GM18499 (cell line): ENCODE data around the gene ALAD.
"Not testable (repeated sequence)": the region's sequence is repeated elsewhere in the genome, so short reads cannot be mapped to it uniquely, and the experiment has no call there.

Source experiments
- ATAC-seq: cut with Tn5 transposase; IDR thresholded peaks from one replicate; pipeline ENCODE4 v1.9.1; 2021; ENCODE audit warnings: moderate number of reproducible peaks; ENCODE audit not compliant: insufficient read depth, unreplicated experiment

ALAD gene

DNA sequence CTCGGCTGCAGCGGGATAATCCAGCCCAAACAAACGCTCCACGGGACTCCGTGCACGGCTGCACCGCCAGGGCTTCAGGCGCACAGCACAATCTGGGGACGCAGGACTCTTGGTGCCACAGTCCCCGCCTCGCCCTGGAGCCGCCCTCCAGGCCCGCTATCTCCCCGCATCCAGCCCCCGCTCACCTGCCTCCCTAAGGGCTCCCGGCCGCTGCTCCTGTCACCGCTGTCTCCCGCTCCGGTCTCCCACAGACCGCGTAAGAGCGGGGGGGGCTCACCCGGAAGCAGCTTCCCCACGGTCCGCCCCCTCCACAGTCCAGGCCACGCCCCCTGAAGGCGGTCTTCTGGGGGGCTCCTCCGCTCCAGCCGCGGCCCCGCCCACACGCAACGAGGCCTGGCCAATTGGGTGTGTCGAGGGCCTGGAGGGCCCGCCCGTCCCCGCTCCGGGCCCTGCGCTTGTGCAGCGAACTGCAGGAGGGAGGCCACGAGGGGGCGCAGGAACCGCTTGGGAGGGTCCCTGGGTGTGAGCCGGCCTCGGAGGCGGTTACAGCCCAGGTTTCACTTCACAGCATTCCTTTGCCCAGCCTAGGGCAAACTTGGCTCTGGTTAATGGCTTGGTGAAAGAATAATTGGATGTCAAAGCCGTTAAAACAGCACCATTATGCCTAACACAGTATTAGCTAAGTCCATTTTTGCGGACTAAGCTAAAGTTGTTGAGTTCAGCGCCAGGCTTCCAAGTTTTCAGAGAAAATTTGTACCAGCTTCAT lies at the start of gene ALAD:
TSS of gene ALAD (minus strand) at position 258 of the 766 bp plus-strand sequence. CDS start 7,725 bp downstream, outside the sequence.
- ATAC-seq: peak; percentile 96

DNA sequence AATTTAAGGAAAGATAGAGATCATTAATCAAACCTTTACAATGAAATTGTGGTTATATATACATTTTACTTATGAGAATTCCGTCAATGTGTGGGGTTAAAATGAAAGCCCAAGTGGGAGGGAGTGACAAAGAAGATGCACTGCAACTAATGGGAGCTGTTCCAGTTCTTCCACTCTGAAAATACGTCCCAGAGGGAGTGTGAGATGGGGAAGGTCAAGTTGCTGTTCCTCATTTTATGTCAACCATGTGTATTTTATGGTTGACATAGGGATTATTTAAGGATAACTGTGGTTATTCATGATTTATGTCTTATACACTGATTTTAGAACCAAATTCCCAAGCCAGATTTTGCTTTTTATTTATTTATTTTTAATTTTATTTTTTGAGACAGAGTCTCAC lies 48.3 kb upstream of the ALAD start:
- no peak for ATAC-seq

DNA sequence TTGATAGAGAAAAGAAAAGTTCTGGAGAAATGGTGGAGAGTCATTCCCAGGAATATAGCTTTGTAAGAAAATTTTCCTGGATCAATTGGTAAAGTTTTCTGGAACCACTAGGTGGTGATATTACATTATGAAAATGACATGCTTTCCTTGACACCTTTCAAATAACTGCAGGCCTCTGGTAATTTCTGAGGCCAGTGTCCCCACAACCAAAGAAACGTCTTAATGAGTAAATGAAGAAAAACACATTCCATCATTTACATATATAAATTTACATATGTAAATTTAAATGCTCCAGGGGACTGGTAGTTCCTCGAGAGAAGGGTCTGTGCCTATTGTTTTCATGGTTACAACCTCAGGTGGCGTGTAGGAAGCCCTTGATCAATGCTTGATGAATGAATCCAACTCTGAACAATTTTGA lies 45.2 kb upstream of the ALAD start:
- ATAC-seq: no peak

DNA sequence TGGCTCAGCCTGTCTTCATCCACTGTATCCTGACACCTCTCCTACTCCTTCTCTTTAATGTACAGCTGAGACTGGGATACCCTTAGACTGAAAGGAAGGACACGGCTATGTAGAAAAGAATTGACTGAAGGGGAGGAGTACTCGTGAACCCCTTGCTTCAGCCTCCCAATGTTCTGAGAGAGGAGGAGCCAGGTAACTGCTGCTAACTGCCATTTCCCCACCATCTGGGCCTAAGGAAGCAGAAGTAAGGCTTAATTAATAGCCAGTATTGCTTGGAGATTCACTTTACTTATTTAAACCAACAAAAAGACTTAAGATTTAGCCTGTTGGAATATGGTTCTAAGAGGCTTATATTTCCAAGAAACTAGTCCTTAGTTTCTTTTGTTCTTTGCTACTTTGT lies 43.7 kb upstream of the ALAD start:
- ATAC-seq: no peak

DNA sequence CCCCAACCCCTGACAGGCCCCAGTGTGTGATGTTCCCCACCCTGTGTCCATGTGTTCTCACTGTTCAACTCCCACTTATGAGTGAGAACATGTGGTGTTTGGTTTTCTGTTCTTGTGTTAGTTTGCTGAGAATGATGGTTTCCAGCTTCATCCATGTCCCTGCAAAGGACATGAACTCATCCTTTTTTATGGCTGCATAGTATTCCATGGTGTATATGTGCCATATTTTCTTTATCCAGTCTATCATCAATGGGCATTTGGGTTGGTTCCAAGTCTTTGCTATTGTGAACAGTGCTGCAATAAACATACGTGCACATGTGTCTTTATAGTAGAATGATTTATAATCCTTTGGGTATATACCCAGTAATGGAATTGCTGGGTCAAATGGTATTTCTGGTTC lies 36.6 kb upstream of the ALAD start:
- ATAC-seq: not testable (repeated sequence)

DNA sequence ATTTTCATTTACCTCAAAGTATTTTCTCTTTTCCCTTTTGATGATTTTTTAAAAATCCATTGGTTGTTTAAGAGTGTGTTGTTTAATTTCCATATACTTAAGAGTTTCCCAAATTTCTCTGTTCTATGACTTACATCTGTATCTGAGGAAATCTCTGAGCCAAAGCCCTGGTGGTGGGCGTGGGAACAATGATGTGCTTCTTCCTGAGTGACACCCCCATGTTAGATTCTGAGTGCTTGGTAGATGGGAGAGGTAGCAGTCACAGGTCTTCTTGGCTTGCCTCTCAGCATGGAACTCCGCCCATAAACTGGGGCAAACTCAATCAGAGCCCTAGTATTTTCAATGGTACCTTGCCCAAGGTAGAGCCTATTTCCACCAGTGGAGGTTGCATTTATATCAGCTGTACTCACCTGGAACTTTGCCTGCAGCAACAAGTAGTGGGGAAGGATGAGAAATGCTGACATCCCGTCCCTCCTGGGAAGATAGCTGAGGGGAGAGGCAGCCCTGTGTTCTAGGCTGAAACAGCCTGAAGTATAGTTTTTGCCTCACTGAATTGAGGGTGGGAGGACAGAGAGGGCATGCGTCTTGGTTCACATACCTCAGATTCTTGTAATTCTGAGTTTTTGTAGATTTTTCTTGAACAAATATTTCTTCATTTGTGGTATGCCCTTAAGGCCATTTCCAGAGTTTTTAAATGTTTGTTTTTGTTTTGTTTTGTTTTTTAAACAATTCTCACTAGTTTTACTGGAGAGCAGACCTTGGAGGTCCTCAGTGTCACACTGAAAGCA lies 35.8 kb upstream of the ALAD start:
- ATAC-seq: no peak

DNA sequence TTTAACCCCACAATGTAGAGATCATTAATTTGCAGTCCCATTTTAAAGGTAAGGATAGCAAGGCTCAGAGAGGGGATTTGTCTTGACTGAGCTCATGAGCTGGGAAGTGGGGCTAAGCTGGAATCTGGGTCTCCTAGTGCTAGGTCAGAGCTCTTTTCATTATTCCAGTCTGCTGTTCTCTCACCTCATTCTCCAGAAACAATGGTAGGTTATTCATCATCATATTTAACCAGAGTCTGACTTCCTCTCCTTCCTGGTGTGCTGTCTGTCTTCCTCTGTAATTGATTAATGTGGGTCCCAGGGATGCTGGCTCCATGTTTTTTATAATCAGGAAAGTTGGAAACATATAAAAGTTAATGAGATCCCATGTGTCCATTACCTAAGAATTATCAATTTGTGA lies 30.1 kb upstream of the ALAD start:
- ATAC-seq: no peak

DNA sequence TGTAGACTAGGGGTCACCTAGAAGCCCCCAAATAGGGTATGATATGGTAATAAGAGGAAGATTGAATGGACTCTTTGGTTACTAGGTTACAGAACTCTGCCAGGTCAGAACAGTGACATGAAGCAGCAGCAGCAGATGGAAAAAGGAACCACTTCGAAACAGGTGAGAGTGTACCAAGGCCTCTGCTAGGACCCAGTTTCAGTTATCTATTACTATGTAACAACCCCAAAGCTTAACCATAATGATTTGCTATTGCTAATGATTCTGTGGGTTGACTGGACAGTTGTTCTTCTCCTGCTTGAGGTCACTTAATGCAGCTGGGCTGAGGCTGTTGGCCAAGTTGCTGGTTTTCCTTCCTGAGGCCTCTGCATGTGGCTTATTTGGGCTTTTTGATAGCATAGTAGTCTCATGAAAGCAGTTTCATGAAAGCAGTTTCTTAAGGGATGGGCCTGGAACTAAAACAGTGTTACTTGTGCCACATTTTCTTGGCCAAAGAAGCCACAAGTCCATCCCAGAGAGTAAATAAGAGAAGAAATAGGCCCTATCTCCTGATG lies 27.1 kb upstream of the ALAD start:
- ATAC-seq: no peak

DNA sequence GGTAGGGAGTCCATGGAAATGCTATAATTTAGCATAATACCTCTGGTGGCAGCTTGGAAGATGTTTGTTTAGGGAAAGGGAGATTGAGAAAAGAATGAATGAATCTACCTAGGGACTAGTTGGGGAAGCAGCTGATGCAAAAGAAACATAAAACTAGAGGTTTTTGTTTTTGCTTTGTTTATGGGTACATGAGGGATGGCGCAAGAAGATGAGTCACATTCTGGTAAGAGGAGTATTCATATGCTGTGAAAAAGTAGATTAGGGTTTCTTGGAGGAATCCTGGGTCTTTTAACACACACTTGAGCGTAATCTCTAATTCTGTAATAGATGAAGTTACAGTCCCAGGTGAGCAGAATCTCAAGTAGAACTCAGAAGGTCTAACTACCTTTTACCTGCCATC lies 26.5 kb upstream of the ALAD start:
- no peak for ATAC-seq

DNA sequence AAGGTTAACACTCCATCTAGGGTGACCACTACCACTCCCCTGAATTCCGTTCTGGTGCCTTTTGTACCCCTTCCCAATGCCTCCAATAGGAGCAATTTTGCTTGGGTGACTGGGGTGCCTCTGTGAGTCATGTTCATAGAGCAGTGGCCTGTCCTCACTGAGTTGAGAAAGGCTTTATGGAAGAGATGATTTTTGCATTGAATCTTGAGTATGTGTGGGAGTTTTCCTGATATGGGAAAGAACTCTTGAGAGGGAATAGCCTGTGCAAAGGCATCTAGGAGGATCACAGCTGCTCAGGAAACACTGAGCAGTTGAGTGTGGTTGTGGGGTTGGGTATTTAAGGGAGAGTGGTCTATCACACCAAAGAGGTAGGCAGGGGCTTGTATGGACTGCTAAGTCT lies 25.6 kb upstream of the ALAD start:
- no peak for ATAC-seq

DNA sequence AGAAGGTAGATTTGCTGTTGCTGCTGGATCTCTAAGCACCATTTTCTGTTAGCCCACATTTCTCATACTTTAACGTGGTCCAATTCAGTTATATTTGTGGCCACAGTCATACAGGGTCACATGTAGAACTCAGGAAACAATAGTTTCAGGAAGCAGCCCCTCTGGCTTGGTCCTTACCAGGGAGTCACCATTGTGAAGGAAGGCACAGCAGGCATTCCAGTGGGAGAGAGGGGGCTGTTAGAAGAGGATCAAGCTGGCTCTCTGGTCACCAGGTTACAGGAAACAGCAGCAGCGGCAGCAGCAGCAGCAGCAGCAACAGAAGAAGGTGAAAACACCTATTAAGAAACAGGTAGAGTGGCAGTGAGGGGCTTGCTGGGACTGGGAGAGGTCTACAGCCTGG lies 24.0 kb upstream of the ALAD start:
- ATAC-seq: no peak

DNA sequence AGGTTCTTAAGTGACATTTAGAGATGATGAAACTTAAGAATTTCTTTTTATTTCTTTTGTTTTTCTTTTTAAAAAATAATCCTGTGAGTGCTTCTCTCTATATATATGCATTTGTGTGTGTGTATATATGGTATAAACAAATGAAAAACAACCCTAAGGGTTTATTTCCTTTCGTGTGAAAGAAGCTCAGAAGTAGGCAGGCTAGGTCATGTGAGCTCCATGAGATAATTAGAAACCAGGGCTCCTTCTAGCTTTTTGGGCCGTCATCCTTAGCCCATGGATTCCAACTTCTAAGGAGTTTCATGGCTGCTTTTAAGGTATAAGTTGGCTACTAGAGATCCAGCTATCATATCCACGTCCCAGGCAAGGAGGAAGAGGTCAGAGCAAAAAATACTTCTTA lies 20.6 kb upstream of the ALAD start:
- no peak for ATAC-seq

DNA sequence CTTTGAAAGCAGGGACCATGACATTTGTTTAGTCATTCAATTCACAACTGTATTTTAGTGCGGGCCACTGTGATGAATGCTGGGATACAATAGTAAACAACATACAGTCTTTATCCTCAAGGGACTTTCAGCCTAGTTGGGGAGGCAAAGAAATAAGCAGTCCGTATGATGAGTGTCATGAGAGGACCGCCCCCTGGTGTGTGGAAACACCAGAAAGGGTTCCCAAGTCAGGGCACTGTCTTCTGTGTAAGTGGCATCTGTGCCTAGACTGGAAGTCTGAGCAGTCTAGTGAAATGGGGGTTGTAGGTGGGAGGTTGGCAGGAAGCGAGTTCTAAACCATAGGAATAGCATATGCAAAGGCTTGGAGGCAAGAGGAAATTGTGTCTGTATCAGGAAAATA lies 16.3 kb upstream of the ALAD start:
- ATAC-seq: no peak

DNA sequence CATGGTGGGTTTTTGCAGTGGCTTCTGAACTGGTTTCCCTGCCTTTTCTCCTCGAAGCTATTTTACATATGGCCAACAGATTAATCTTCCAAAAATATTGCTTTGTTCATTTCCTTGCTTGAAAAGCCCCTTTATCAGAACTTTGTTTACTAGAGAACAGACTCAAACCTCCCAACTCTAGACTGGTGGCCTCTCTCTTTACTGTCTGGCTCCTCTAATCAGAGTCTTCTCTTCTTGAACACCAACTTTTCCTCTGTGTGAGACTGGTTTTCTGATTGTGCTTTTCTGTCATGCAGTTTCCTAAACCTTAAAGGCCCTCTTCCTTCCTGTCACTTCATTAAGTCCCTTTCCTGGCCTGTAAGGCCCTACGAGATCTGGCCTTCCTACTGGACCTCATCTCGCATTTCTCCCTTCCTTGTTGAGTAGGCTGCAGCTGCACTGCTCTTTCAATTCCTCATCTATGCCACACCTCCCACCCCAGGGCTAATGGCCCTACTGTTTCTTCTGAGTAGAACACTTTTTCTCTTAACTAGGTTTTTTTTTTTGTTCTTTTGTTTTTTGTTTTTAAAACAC lies 15.2 kb upstream of the ALAD start:
- ATAC-seq: peak; percentile 92

DNA sequence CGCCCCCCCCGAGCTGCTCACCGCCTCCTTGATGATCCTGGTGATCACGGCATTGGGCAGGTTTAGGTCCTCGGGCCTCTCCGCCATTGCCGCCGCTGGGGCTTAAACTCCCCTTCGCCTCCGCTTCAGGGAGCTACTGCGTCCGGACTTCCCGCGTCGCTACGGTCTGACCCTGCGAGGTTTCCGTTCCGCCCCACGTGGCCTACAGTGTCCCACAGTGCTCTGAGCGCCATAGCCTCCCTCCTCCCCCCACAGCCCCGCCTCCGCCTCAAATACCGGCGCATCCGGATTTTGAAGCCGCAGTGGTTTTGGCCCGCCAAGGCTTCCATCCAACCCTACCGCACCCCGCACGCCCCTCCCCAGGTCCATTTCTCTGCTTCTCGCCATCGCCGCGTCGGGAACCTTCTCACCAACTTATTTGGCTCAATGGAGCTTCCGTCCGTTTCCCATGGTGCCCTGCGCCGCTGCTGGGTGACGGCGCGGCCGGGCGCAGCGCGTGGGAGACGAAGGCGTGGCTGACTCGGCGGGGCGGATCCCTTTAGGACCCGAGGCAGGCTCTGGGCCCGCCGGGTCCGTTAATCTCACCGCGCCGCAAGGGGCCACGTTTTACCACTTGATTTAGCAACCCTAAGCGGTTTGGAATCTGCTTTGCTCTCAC lies 9.3 kb upstream of the ALAD start, which contains the start of the genes C9orf43 and POLE3:
TSS of gene C9orf43 (plus strand) at position 541 of the 658 bp plus-strand sequence. CDS start 2,747 bp downstream, outside the sequence.
TSS of gene POLE3 (minus strand) at position 469 of the 658 bp plus-strand sequence. CDS start at position 87, 382 bp downstream.
- peak; percentile 78 for ATAC-seq

DNA sequence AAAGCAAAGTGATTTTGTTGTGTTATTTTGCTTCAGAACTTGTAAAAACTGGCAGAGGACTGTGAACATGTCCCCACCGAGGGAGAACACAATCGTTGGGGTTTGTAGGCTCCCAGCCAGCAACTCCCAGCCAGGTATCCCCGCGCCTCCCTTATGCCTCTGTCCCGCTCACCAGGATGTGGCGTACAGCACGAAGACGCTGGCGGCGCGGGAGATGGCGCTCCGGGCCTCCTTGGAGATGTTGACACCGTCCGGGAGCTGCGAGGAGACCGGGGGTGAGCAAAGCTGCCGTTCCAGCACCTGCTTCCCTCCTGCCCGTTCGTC lies 8.8 kb upstream of the ALAD start:
- ATAC-seq: no peak

DNA sequence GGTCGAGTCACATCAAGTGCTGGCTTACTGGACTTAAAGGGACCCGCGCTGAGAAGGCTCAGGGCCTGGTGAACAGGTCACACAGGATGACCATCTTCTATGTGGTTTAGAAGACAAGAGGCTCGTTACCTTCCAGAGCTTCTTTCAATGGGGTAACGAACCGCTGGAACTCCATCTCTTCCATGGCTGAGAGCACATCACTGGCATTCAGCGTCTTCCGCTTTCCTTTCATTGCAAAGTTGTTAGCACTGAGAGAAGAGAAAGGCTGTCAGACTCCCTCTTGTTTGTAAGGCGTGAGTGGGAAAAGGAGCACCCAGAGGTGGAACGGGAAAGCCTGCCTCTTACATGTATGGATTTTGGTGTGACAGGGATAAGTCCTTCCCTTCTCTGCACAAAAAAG lies 8.4 kb upstream of the ALAD start:
- no peak for ATAC-seq

DNA sequence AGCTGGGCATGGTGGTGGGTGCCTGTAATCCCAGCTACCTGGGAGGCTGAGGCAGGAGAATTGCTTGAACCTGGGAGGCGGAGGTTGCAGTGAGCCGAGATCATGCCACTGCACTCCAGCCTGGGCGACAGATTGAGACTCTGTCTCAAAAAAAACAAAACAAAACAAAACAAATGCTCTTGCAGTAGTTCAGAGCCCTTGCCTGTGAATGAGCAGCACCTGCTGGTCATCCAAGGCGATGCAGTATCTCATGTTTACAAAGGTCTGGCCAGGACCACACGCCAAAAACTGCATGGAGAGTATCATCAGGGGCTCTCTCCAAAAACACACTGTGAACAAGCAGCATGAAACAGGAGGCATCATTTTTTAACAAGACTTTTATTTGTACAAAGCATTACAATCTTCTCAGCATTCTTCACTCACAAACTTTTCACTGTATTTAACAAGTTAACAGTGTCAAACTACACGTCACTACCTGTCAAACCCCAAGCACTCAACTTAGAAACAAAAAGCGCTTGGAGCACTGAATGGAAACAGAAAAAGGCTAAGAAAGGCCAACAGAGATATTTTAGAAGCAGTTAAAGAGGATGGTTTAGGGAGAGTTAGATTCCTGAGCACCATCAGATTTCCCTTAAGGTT lies 5.9 kb upstream of the ALAD start:
- ATAC-seq: peak; percentile 31

DNA sequence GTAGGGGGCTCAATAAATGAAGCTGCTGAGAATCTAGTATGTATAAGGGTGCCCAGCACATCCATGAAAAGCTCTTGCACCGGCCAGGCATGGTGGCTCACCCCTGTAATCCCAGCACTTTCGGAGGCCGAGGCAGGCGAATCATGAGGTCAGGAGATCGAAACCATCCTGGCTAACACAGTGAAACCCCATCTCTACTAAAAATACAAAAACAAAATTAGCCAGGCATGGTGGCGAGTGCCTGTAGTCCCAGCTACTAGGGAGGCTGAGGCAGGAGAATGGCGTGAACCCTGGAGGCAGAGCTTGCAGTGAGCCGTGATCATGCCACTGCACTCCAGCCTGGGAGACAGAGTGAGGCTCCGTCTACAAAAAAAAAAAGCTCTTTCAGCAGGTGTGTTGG lies 5.3 kb upstream of the ALAD start:
- not testable (repeated sequence) for ATAC-seq

DNA sequence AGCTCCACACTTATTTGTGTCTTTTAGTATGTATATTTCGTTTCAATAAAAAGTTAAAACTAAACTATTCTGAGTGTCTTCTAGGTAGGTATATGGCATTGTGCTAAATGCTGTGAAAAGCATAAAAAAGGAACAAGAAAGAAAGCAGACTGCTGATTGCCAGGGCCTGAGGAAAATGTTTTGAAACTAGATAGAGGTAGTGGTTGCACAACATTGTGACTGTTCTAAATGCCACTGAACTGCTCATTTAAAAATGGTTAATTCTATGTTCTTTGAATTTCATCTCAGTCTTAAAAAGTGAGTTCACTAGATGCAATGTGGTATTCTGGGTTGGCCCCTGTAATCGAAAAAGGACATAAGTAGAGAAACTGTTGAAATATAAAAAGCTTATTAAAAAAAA lies 2.6 kb upstream of the ALAD start:
- no peak for ATAC-seq
